ENCODE measurements around the gene MACF1. TPM values are rescaled to one million over a fixed set of nuclear protein-coding genes. Genes with fewer than 3 reads are reported as not detected.

MACF1 gene
- total and polyA plus RNA-seq, 12 donors = 85.3 to 379 (median 305) TPM

GRCh38 chr1:39268906-39269305, 64.4 kb downstream of the MACF1 start:
- peak overlapping the region in 9 of 10 donors; percentile 18 to 76 (median 71) for H3K27ac ChIP-seq
- peak in 1 of 8 donors; percentile 9 for ATAC-seq
- H3K9me3 ChIP-seq = no peaks in the 10 kb centered on the region
- no peak for TF ChIP-seq CTCF (IDR thresholded peaks at IDR 0.05)
- DNase-seq = no peak
- peaks cover 6 to 86% (median 71%) of the 10 kb centered on the region in 9 donors for H3K4me1 ChIP-seq
- H3K36me3 ChIP-seq = peaks cover 0 to 16% (median 0%) of the 10 kb centered on the region in 9 donors
- intact Hi-C loops (cut with DNase I) = no loop called here
- H3K27me3 ChIP-seq = no peaks in the 10 kb centered on the region
- peak overlapping the region in 9 of 10 donors; percentile 1 to 49 (median 41) for H3K4me3 ChIP-seq
- WGBS, 2 donors = 55 to 61% methylated on average over 8 of the region's 8 CpGs

- no peak for TF ChIP-seq CTCF (IDR thresholded peaks at IDR 0.05)
- Histone ChIP-seq H3K27me3 (no peaks in the 10 kb centered on the region), H3K36me3 (peaks cover 0 to 16% (median 0%) of the 10 kb centered on the region in 9 donors), H3K4me3 (peak overlapping the region in 3 of 10 donors; percentile 39 to 49 (median 46)), H3K27ac (peak overlapping the region in 5 of 10 donors; percentile 10 to 76 (median 69)), H3K9me3 (no peaks in the 10 kb centered on the region), H3K4me1 (peaks cover 6 to 86% (median 71%) of the 10 kb centered on the region in 9 donors)
- intact Hi-C loops (cut with DNase I) = no loop called here
- ATAC-seq (no peak), DNase-seq (no peak)
- 65 to 81% methylated on average over 2 of the region's 2 CpGs for WGBS, 2 donors
These were observed 64.9 kb downstream of the MACF1 start for GRCh38 chr1:39269349-39269748.

- Histone ChIP-seq H3K4me1 (peaks cover 6 to 86% (median 71%) of the 10 kb centered on the region in 9 donors), H3K4me3 (peak overlapping the region in 1 of 10 donors; percentile 46), H3K36me3 (peaks cover 0 to 16% (median 0%) of the 10 kb centered on the region in 9 donors), H3K27ac (peak overlapping the region in 5 of 10 donors; percentile 10 to 76 (median 69)), H3K27me3 (no peaks in the 10 kb centered on the region), H3K9me3 (no peaks in the 10 kb centered on the region)
- TF ChIP-seq CTCF (IDR thresholded peaks at IDR 0.05) = no peak
- ATAC-seq (peak in 4 of 8 donors; percentile 17 to 51 (median 26)), DNase-seq (no peak)
- intact Hi-C loops (cut with DNase I) = no loop called here
- WGBS, 2 donors = 65% methylated on average over 4 of the region's 4 CpGs
These were observed 65.4 kb downstream of the MACF1 start for GRCh38 chr1:39269791-39270342.

- intact Hi-C loops (cut with DNase I) = no loop called here
- peaks cover 0 to 16% (median 0%) of the 10 kb centered on the region in 9 donors for H3K36me3 ChIP-seq
- no peak for TF ChIP-seq CTCF (IDR thresholded peaks at IDR 0.05)
- H3K27me3 ChIP-seq = no peaks in the 10 kb centered on the region
- ATAC-seq (no peak), DNase-seq (no peak)
- H3K9me3 ChIP-seq = no peaks in the 10 kb centered on the region
- peaks cover 6 to 84% (median 71%) of the 10 kb centered on the region in 9 donors for H3K4me1 ChIP-seq
- H3K4me3 ChIP-seq = no peak overlapping the region
- H3K27ac ChIP-seq = peak overlapping the region in 1 of 10 donors; percentile 71
These were observed 65.9 kb downstream of the MACF1 start for GRCh38 chr1:39270368-39270767.

All from heart right ventricle (tissue), 16 donors.